Panc1 (cell line): Measurements from ENCODE around the gene AFG3L2. TPM values are rescaled to one million over a fixed set of nuclear protein-coding genes. Genes with fewer than 3 reads are reported as not detected.
A peak's percentile ranks its signal among the peaks of the same experiment; 100 is the strongest.

Experiments used
- ATAC-seq: fragments of 200-7000 bp; cut with Tn5 transposase; 2 replicates; pipeline ENCODE4 v1.9.1; 2020; ENCODE audit warnings: mild to moderate bottlenecking, moderate library complexity
- BruUV-seq: library from RNA; stranded (reverse); fragments of 400-500 nt; replicated peaks from 2 replicates; lab custom pipeline; 2021; lab: Mats Ljungman, UMichigan
- CTCF ChIA-PET: fragments of 300-600 bp; sonication (Branson Sonifier 250); formaldehyde crosslinking; loops from one replicate; lab custom pipeline; 2022; ENCODE audit warnings: antibody characterized with exemption; lab: Charles Lee
- POLR2A ChIA-PET: fragments of 300-600 bp; sonication (Branson Sonifier 250); formaldehyde crosslinking; loops from one replicate; lab custom pipeline; 2022; ENCODE audit warnings: antibody characterized with exemption; lab: Charles Lee
- DNase-seq: peaks from one replicate; pipeline ENCODE4 v3.0.0-alpha.2; 2010; ENCODE audit warnings: low read depth, low spot score
- H3K27ac ChIP-seq: 2 replicates; pipeline ENCODE4 v1.5.1; 2011; ENCODE audit warnings: mild to moderate bottlenecking, low read length, inconsistent platforms
- H3K27me3 ChIP-seq: fragments of 200-500 bp; sonication (Bioruptor generic); 2 replicates; pipeline ENCODE4 v1.6.0; 2014; ENCODE audit warnings: low read length, inconsistent platforms; ENCODE audit not compliant: control insufficient read depth, insufficient read depth
- H3K36me3 ChIP-seq: fragments of 200-500 bp; sonication (Bioruptor generic); 2 replicates; pipeline ENCODE4 v1.5.1; 2014; ENCODE audit warnings: inconsistent platforms, mild to moderate bottlenecking, low read length, moderate library complexity; ENCODE audit not compliant: control insufficient read depth, insufficient read depth
- H3K4me1 ChIP-seq: 2 replicates; pipeline ENCODE4 v1.5.1; 2011; ENCODE audit warnings: inconsistent platforms, mild to moderate bottlenecking, low read length, moderate library complexity; ENCODE audit not compliant: control insufficient read depth, insufficient read depth
- H3K4me3 ChIP-seq, 2 experiments: 2 replicates each; pipeline ENCODE4 v1.5.1; 2011 to 2012; ENCODE audit warnings: low read depth in 2 of 2, low read length in 2 of 2, mild to moderate bottlenecking in 2 of 2, inconsistent platforms in 1 of 2, moderate library complexity in 1 of 2
- H3K9me3 ChIP-seq: fragments of 200-500 bp; sonication (Bioruptor generic); 2 replicates; pipeline ENCODE4 v1.5.1; 2014; ENCODE audit warnings: low read depth, mild to moderate bottlenecking, inconsistent platforms, low read length, moderate library complexity; ENCODE audit not compliant: control insufficient read depth, insufficient read depth
- POLR2AphosphoS5 ChIP-seq: IDR thresholded peaks from 2 replicates; pipeline ENCODE4 v1.6.1; 2012; ENCODE audit warnings: mild to moderate bottlenecking, low read depth, low read length, moderate library complexity
- SIN3A ChIP-seq: IDR thresholded peaks from 2 replicates; pipeline ENCODE4 v1.6.1; 2012; ENCODE audit warnings: low read depth, mild to moderate bottlenecking, low read length, moderate library complexity, borderline replicate concordance; ENCODE audit not compliant: insufficient read depth
- TCF7L2 ChIP-seq: IDR thresholded peaks from 2 replicates; pipeline ENCODE4 v1.6.1; 2011; ENCODE audit warnings: mild to moderate bottlenecking, low read depth, low read length, inconsistent platforms
- in situ Hi-C: cut with HindIII; loops from 2 replicates; pipeline ENCODE4 v1.10.0; 2016; ENCODE audit warnings: low sequenced_read_pairs, low pct_unique_long_range_greater_than_20kb
- intact Hi-C: fragments of 100-400 bp; cut with micrococcal nuclease; formaldehyde crosslinking; loops from one replicate; pipeline ENCODE4 v1.10.0; 2022; ENCODE audit not compliant: unreplicated experiment
- total RNA-seq: library from RNA; stranded (reverse); gene quantifications from one replicate; pipeline ENCODE4 v1.2.1, GENCODE V29; 2021; ENCODE audit not compliant: unreplicated experiment
- TF ChIP-seq, protein P1 (sequence below): fragments of 450-650 bp; IDR thresholded peaks from 2 replicates; pipeline ENCODE4 v1.5.1; 2017; ENCODE audit warnings: mild to moderate bottlenecking
- TF ChIP-seq, protein P2 (sequence below), 2 experiments: IDR thresholded peaks; 2 replicates each; pipeline ENCODE4 v1.6.1; 2011 to 2012; ENCODE audit warnings: low read depth in 2 of 2, control low read depth in 1 of 2, low read length in 1 of 2, mild to moderate bottlenecking in 1 of 2, moderate library complexity in 1 of 2; ENCODE audit not compliant: insufficient read depth in 1 of 2

Gene AFG3L2
- total RNA-seq, 1 experiment from 2014 or later = 58.0 TPM

DNA sequence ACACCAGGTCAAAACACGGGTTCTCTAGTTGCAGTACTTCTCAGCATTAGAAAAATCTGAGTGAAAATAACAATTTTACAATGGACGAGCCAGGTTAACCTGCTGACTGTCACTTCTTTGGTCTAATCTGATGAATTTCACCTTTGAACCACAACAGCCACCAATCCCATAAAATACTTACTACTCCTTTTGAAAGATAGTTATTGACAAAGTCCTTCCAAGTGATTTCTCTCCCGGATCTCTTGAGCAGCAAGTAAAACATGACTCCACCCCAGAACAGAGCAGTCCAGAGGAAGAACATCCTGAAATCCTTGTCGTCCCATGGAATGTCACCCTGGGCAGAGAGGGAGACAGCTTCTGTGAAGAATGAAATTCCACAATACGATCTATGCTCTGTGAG, 10.2 kb downstream of the AFG3L2 start:
- BruUV-seq = TSS peak; percentile 38
- intact Hi-C loops = no loop called here
- ATAC-seq = no peak
- in situ Hi-C loops = no loop called here
- H3K27me3 ChIP-seq = no peaks in the 10 kb centered on the region
- ChIA-PET POLR2A (no interaction called here), CTCF (no interaction called here)
- peaks cover 8% of the 10 kb centered on the region for H3K36me3 ChIP-seq
- TF ChIP-seq SIN3A (no peak), TCF7L2 (no peak), POLR2AphosphoS5 (no peak)
- TF ChIP-seq, protein P1, sequence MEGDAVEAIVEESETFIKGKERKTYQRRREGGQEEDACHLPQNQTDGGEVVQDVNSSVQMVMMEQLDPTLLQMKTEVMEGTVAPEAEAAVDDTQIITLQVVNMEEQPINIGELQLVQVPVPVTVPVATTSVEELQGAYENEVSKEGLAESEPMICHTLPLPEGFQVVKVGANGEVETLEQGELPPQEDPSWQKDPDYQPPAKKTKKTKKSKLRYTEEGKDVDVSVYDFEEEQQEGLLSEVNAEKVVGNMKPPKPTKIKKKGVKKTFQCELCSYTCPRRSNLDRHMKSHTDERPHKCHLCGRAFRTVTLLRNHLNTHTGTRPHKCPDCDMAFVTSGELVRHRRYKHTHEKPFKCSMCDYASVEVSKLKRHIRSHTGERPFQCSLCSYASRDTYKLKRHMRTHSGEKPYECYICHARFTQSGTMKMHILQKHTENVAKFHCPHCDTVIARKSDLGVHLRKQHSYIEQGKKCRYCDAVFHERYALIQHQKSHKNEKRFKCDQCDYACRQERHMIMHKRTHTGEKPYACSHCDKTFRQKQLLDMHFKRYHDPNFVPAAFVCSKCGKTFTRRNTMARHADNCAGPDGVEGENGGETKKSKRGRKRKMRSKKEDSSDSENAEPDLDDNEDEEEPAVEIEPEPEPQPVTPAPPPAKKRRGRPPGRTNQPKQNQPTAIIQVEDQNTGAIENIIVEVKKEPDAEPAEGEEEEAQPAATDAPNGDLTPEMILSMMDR = no peak
- TF ChIP-seq, protein P2, sequence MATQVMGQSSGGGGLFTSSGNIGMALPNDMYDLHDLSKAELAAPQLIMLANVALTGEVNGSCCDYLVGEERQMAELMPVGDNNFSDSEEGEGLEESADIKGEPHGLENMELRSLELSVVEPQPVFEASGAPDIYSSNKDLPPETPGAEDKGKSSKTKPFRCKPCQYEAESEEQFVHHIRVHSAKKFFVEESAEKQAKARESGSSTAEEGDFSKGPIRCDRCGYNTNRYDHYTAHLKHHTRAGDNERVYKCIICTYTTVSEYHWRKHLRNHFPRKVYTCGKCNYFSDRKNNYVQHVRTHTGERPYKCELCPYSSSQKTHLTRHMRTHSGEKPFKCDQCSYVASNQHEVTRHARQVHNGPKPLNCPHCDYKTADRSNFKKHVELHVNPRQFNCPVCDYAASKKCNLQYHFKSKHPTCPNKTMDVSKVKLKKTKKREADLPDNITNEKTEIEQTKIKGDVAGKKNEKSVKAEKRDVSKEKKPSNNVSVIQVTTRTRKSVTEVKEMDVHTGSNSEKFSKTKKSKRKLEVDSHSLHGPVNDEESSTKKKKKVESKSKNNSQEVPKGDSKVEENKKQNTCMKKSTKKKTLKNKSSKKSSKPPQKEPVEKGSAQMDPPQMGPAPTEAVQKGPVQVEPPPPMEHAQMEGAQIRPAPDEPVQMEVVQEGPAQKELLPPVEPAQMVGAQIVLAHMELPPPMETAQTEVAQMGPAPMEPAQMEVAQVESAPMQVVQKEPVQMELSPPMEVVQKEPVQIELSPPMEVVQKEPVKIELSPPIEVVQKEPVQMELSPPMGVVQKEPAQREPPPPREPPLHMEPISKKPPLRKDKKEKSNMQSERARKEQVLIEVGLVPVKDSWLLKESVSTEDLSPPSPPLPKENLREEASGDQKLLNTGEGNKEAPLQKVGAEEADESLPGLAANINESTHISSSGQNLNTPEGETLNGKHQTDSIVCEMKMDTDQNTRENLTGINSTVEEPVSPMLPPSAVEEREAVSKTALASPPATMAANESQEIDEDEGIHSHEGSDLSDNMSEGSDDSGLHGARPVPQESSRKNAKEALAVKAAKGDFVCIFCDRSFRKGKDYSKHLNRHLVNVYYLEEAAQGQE (IDR thresholded peaks at IDR 0.05; ENCODE audit: insufficient read depth in 1 of 2, low read depth in 2 of 2, low read length in 1 of 2) = no peak
- no peak overlapping the region for H3K27ac ChIP-seq
- H3K4me1 ChIP-seq = no peaks in the 10 kb centered on the region
- DNase-seq = no peak
- no peaks in the 10 kb centered on the region for H3K9me3 ChIP-seq
- no peak overlapping the region for H3K4me3 ChIP-seq

DNA sequence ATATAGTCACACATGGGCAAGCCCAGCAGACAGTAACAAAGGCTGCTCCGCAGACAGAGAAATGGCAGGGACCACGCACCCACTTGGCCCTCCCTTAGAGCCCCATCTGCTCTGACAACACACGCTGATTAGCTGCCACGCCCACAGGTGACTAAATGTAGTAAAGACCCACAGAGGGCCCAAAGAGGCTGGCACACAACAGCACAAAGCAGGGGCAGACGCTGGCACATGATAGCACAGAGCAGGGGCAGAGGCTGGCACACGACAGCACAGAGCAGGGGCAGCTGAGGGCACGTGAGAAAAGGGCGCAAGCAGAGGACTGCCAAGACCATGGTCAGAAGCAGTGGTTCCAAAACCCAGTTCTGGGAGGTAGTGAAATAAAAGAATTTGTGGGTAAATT, 10.6 kb downstream of the AFG3L2 start:
- Histone ChIP-seq H3K4me1 (no peaks in the 10 kb centered on the region), H3K27ac (no peak overlapping the region), H3K27me3 (no peaks in the 10 kb centered on the region), H3K9me3 (no peaks in the 10 kb centered on the region), H3K36me3 (peaks cover 8% of the 10 kb centered on the region), H3K4me3 (no peak overlapping the region)
- TF ChIP-seq POLR2AphosphoS5 (no peak), SIN3A (no peak), TCF7L2 (no peak)
- TF ChIP-seq, protein P1 = no peak
- TF ChIP-seq, protein P2 (IDR thresholded peaks at IDR 0.05; ENCODE audit: insufficient read depth in 1 of 2, low read depth in 2 of 2, low read length in 1 of 2) = no peak
- no peak for ATAC-seq
- no TSS peak for BruUV-seq
- POLR2A ChIA-PET = no interaction called here
- CTCF ChIA-PET = no interaction called here
- in situ Hi-C loops = no loop called here
- no peak for DNase-seq
- intact Hi-C loops = no loop called here
